Measurements from ENCODE around the gene RCOR3.
"Not testable (repeated sequence)": the region's sequence is repeated elsewhere in the genome, so short reads cannot be mapped to it uniquely, and the experiment has no call there.

Gene RCOR3

GRCh38 chr1:211258756-211259637 lies at the start of gene RCOR3:
Gene RCOR3, plus strand, starts transcription at chr1:211259366. Its CDS starts 195 bp downstream, at chr1:211259561.
- intact Hi-C loops (cut with DNase I), result loop anchor here (2.0 kb wide), 1 partner anchor 124 kb away; no protein-coding TSS in a partner anchor
- peak; percentile 80 to 97 (median 93) for DNase-seq

- intact Hi-C loops (cut with DNase I), result no loop called here
- peak in 8 of 42 donors; percentile 2 to 39 (median 9) for DNase-seq
These were observed 49.1 kb upstream of the RCOR3 start for GRCh38 chr1:211210052-211210451.

- intact Hi-C loops (cut with DNase I), result no loop called here
- DNase-seq, result no peak
These were observed 48.2 kb upstream of the RCOR3 start for GRCh38 chr1:211210965-211211364.

- intact Hi-C loops (cut with DNase I), result no loop called here
- DNase-seq, result no peak
These were observed 45.5 kb upstream of the RCOR3 start for GRCh38 chr1:211213702-211214101.

GRCh38 chr1:211215577-211215976 lies 43.6 kb upstream of the RCOR3 start:
- intact Hi-C loops (cut with DNase I), result no loop called here
- no peak for DNase-seq

GRCh38 chr1:211217392-211217791 lies 41.8 kb upstream of the RCOR3 start:
- intact Hi-C loops (cut with DNase I), result no loop called here
- DNase-seq, result no peak

GRCh38 chr1:211222469-211223234 lies 36.5 kb upstream of the RCOR3 start:
- DNase-seq; intact Hi-C loops (cut with DNase I): not testable (repeated sequence)

- DNase-seq; intact Hi-C loops (cut with DNase I): not testable (repeated sequence)
These were observed 30.4 kb upstream of the RCOR3 start for GRCh38 chr1:211228573-211229364.

GRCh38 chr1:211229365-211229759 lies 29.8 kb upstream of the RCOR3 start:
- no peak for DNase-seq
- intact Hi-C loops (cut with DNase I), result no loop called here

- DNase-seq, result no peak
- intact Hi-C loops (cut with DNase I), result no loop called here
These were observed 27.3 kb upstream of the RCOR3 start for GRCh38 chr1:211231873-211232272.

GRCh38 chr1:211236633-211237320 lies 22.4 kb upstream of the RCOR3 start:
- intact Hi-C loops (cut with DNase I), result no loop called here
- DNase-seq, result no peak

GRCh38 chr1:211237579-211237978 lies 21.6 kb upstream of the RCOR3 start:
- intact Hi-C loops (cut with DNase I), result no loop called here

GRCh38 chr1:211240567-211240966 lies 18.6 kb upstream of the RCOR3 start:
- intact Hi-C loops (cut with DNase I); DNase-seq: not testable (repeated sequence)

More at GRCh38 chr1:211237579-211237978, 21.6 kb upstream of the RCOR3 start:
- DNase-seq, result no peak

GRCh38 chr1:211241071-211241470 lies 18.1 kb upstream of the RCOR3 start:
- intact Hi-C loops (cut with DNase I), result no loop called here

GRCh38 chr1:211243639-211244038 lies 15.5 kb upstream of the RCOR3 start:
- DNase-seq; intact Hi-C loops (cut with DNase I): not testable (repeated sequence)

More at GRCh38 chr1:211241071-211241470, 18.1 kb upstream of the RCOR3 start:
- DNase-seq, result no peak

- DNase-seq, result peak in 1 of 42 donors; percentile 37
- intact Hi-C loops (cut with DNase I), result not testable (repeated sequence)
These were observed 12.6 kb upstream of the RCOR3 start for GRCh38 chr1:211246583-211246982.

- intact Hi-C loops (cut with DNase I), result no loop called here
- DNase-seq, result no peak
These were observed 11.2 kb upstream of the RCOR3 start for GRCh38 chr1:211247921-211248320.

GRCh38 chr1:211249611-211250010 lies 9.6 kb upstream of the RCOR3 start:
- intact Hi-C loops (cut with DNase I); DNase-seq: not testable (repeated sequence)
